Measurements from ENCODE around the gene SSBP1.

SSBP1 gene

DNA sequence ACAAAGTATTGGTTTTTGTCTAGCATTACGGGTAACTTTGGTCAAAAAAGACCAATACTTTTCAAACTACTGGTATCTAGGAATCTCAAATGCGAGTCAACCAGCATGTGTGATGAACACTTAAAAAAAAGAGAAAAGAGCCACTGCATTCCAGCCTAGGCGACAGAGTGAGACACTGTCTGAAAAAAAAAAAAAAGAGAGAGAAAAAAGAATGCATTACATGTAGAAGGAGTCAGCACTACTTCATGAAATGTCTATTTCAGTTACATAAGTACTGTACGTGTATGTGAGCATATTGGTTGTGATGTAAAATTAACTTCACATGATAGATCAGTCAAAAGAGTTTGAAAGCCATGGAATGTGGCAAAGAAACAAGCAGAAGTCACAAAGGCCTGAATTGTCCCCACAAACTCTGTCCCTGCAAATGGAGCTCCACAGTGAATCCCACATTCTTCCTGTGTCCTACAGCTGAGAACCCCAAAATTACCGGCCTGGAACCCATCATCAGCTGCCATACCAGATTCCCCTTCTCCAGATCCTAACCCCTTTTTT, 37.8 kb upstream of the SSBP1 start:
- Histone ChIP-seq H3K27me3 (ENCODE audit: control insufficient read depth in 1 of 2, insufficient read depth in 2 of 2, low read length in 2 of 2) (no peaks in the 10 kb centered on the region), H3K27ac (ENCODE audit: low read length) (no peak overlapping the region), H3K4me3 (ENCODE audit: low read length in 2 of 2) (peak overlapping the region in 1 of 2 donors; percentile 87), H3K36me3 (ENCODE audit: control insufficient read depth in 2 of 2, insufficient read depth in 2 of 2, low read length in 2 of 2) (no peaks in the 10 kb centered on the region), H3K9ac (ENCODE audit: low read length in 2 of 2) (peak overlapping the region in 1 of 2 donors; percentile 58), H3K9me3 (ENCODE audit: control insufficient read depth in 2 of 2, low read length in 2 of 2) (no peaks in the 10 kb centered on the region), H3K4me1 (ENCODE audit: control insufficient read depth, insufficient read depth, low read length) (peaks cover 13% of the 10 kb centered on the region)

- peak overlapping the region; percentile 53 to 87 for H3K4me3 ChIP-seq (ENCODE audit: low read length in 2 of 2)
- H3K27ac ChIP-seq (ENCODE audit: low read length) = peak overlapping the region; percentile 41
- H3K9ac ChIP-seq (ENCODE audit: low read length in 2 of 2) = peak overlapping the region; percentile 58 to 61
Measured at GRCh38 chr7:141700848-141701371, 37.2 kb upstream of the SSBP1 start.

DNA sequence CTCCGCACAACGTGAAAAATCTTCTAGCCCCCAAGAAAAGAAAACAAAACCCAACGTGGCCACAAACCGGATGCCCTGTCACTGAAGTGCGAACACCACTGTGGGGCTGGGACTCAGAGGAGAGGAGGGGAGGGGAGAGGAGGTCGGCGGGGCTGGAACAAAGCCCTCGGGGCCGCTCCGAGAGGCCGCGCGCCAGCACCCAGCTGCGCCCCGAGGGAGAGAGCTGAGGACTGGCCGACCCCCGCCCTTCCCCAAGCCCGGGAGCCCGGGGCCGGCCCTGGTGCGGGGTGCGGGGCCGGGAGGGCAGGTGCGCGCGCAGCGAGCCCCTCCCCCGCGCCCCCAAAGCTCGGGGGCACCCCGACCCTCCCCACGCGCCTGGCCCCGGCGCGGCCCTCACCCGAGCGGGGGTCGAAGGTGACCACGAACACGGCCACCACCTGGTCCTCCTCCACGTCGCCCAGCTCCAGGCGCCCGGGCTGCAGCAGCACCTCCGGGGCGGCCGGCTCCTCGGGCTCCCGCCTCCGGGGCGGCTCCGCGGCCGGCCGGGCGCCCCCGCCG, 36.6 kb upstream of the SSBP1 start:
- Histone ChIP-seq H3K27me3 (ENCODE audit: control insufficient read depth in 1 of 2, insufficient read depth in 2 of 2, low read length in 2 of 2) (no peaks in the 10 kb centered on the region), H3K9ac (ENCODE audit: low read length in 2 of 2) (peak overlapping the region; percentile 51 to 59), H3K4me1 (ENCODE audit: control insufficient read depth, insufficient read depth, low read length) (peaks cover 13% of the 10 kb centered on the region), H3K4me3 (ENCODE audit: low read length in 2 of 2) (peak overlapping the region; percentile 52 to 87), H3K9me3 (ENCODE audit: control insufficient read depth in 2 of 2, low read length in 2 of 2) (no peaks in the 10 kb centered on the region), H3K36me3 (ENCODE audit: control insufficient read depth in 2 of 2, insufficient read depth in 2 of 2, low read length in 2 of 2) (no peaks in the 10 kb centered on the region), H3K27ac (ENCODE audit: low read length) (no peak overlapping the region)

More at GRCh38 chr7:141700848-141701371, 37.2 kb upstream of the SSBP1 start:
- Histone ChIP-seq H3K27me3 (ENCODE audit: control insufficient read depth in 1 of 2, insufficient read depth in 2 of 2, low read length in 2 of 2) (no peaks in the 10 kb centered on the region), H3K9me3 (ENCODE audit: control insufficient read depth in 2 of 2, low read length in 2 of 2) (no peaks in the 10 kb centered on the region), H3K4me1 (ENCODE audit: control insufficient read depth, insufficient read depth, low read length) (peaks cover 13% of the 10 kb centered on the region), H3K36me3 (ENCODE audit: control insufficient read depth in 2 of 2, insufficient read depth in 2 of 2, low read length in 2 of 2) (no peaks in the 10 kb centered on the region)

DNA sequence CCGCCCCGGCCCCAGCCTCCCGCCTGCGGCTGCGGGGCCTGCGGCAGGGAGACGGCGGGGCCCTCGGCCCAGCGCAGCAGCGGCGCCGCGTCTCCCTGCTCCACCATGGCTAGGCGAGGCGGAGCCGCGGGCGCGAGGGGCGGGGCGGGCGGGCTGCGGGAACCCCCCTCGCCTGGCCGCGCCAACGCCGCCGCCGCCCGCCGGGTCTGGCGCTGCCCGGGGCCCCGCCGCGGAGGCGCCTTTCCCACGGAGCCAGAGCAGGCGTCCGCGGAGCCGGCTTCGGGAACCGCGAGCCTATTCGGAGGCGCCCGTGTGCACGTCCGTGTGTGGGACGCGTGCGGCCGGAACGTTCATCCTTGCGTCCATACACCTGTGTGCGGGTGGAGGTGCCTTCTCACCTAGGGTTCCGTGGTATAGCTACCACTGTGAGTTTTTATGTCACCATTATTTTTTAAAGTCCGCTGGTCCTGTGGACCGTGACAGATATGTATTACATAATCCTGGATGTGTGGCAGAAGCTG, 36.1 kb upstream of the SSBP1 start, which contains the start of gene DENND11:
Gene DENND11, minus strand, starts transcription at position 120 of the 521 bp plus-strand sequence. Its CDS starts 13 bp downstream, at position 107.
- H3K4me3 ChIP-seq (ENCODE audit: low read length in 2 of 2) = peak within 1 kb of the TSS; percentile 78 to 87
- peak within 1 kb of the TSS; percentile 75 to 77 for H3K9ac ChIP-seq (ENCODE audit: low read length in 2 of 2)
- no peaks in the 10 kb centered on the region for H3K27me3 ChIP-seq (ENCODE audit: control insufficient read depth in 1 of 2, insufficient read depth in 2 of 2, low read length in 2 of 2)
- peaks cover 13% of the 10 kb centered on the region for H3K4me1 ChIP-seq (ENCODE audit: control insufficient read depth, insufficient read depth, low read length)
- no peaks in the 10 kb centered on the region for H3K9me3 ChIP-seq (ENCODE audit: control insufficient read depth in 2 of 2, low read length in 2 of 2)
- H3K27ac ChIP-seq (ENCODE audit: low read length) = peak within 1 kb of the TSS; percentile 41
- H3K36me3 ChIP-seq (ENCODE audit: control insufficient read depth in 2 of 2, insufficient read depth in 2 of 2, low read length in 2 of 2) = no peaks in the 10 kb centered on the region

- H3K4me1 ChIP-seq (ENCODE audit: control insufficient read depth, insufficient read depth, low read length) = peaks cover 13% of the 10 kb centered on the region
- no peaks in the 10 kb centered on the region for H3K9me3 ChIP-seq (ENCODE audit: control insufficient read depth in 2 of 2, low read length in 2 of 2)
- H3K27ac ChIP-seq (ENCODE audit: low read length) = no peak overlapping the region
- H3K9ac ChIP-seq (ENCODE audit: low read length in 2 of 2) = peak overlapping the region in 1 of 2 donors; percentile 77
- no peaks in the 10 kb centered on the region for H3K27me3 ChIP-seq (ENCODE audit: control insufficient read depth in 1 of 2, insufficient read depth in 2 of 2, low read length in 2 of 2)
- peak overlapping the region; percentile 78 to 87 for H3K4me3 ChIP-seq (ENCODE audit: low read length in 2 of 2)
- no peaks in the 10 kb centered on the region for H3K36me3 ChIP-seq (ENCODE audit: control insufficient read depth in 2 of 2, insufficient read depth in 2 of 2, low read length in 2 of 2)
Measured at GRCh38 chr7:141702892-141703291, 35.3 kb upstream of the SSBP1 start.

GRCh38 chr7:141704112-141704511, 34.0 kb upstream of the SSBP1 start:
- no peak overlapping the region for H3K27ac ChIP-seq (ENCODE audit: low read length)
- no peak overlapping the region for H3K4me3 ChIP-seq (ENCODE audit: low read length in 2 of 2)
- no peaks in the 10 kb centered on the region for H3K9me3 ChIP-seq (ENCODE audit: control insufficient read depth in 2 of 2, low read length in 2 of 2)
- no peaks in the 10 kb centered on the region for H3K36me3 ChIP-seq (ENCODE audit: control insufficient read depth in 2 of 2, insufficient read depth in 2 of 2, low read length in 2 of 2)
- H3K27me3 ChIP-seq (ENCODE audit: control insufficient read depth in 1 of 2, insufficient read depth in 2 of 2, low read length in 2 of 2) = no peaks in the 10 kb centered on the region
- peaks cover 13% of the 10 kb centered on the region for H3K4me1 ChIP-seq (ENCODE audit: control insufficient read depth, insufficient read depth, low read length)
- no peak overlapping the region for H3K9ac ChIP-seq (ENCODE audit: low read length in 2 of 2)

GRCh38 chr7:141704741-141705140, 33.4 kb upstream of the SSBP1 start:
- Histone ChIP-seq H3K36me3 (ENCODE audit: control insufficient read depth in 2 of 2, insufficient read depth in 2 of 2, low read length in 2 of 2) (no peaks in the 10 kb centered on the region), H3K4me3 (ENCODE audit: low read length in 2 of 2) (no peak overlapping the region), H3K4me1 (ENCODE audit: control insufficient read depth, insufficient read depth, low read length) (peaks cover 13% of the 10 kb centered on the region), H3K27me3 (ENCODE audit: control insufficient read depth in 1 of 2, insufficient read depth in 2 of 2, low read length in 2 of 2) (no peaks in the 10 kb centered on the region), H3K27ac (ENCODE audit: low read length) (no peak overlapping the region), H3K9me3 (ENCODE audit: control insufficient read depth in 2 of 2, low read length in 2 of 2) (no peaks in the 10 kb centered on the region), H3K9ac (ENCODE audit: low read length in 2 of 2) (no peak overlapping the region)

GRCh38 chr7:141706239-141707064, 31.7 kb upstream of the SSBP1 start:
- H3K36me3 ChIP-seq (ENCODE audit: control insufficient read depth in 2 of 2, insufficient read depth in 2 of 2, low read length in 2 of 2) = no peaks in the 10 kb centered on the region
- H3K4me1 ChIP-seq (ENCODE audit: control insufficient read depth, insufficient read depth, low read length) = peaks cover 9% of the 10 kb centered on the region
- H3K4me3 ChIP-seq (ENCODE audit: low read length in 2 of 2) = no peak overlapping the region
- no peaks in the 10 kb centered on the region for H3K9me3 ChIP-seq (ENCODE audit: control insufficient read depth in 2 of 2, low read length in 2 of 2)
- no peak overlapping the region for H3K27ac ChIP-seq (ENCODE audit: low read length)
- H3K9ac ChIP-seq (ENCODE audit: low read length in 2 of 2) = no peak overlapping the region
- no peaks in the 10 kb centered on the region for H3K27me3 ChIP-seq (ENCODE audit: control insufficient read depth in 1 of 2, insufficient read depth in 2 of 2, low read length in 2 of 2)

DNA sequence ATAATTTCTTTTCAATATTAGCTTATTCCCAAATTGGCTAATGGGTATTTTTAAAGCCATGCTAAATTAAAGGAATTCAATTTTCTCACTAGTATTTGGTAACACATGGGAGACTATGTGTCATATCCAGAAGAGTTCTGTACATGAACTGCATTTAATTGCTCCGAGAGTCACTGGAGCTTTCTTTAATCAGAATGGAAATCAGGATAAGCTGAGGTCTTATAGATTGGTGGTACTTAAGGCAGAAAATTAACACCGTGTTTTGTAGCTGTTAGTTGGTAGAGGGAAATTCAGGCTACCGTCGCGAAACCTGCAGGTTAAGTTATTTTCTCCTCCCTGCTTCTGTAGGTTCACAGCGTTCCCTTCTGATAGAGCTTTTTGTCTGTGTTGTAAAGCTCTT, 29.8 kb upstream of the SSBP1 start, which contains the start of gene WEE2:
Gene WEE2, plus strand, starts transcription at position 3 of the 400 bp plus-strand sequence. CDS start 406 bp downstream, outside the sequence.
- no peaks in the 10 kb centered on the region for H3K9me3 ChIP-seq (ENCODE audit: control insufficient read depth in 2 of 2, low read length in 2 of 2)
- peaks cover 0 to 2% of the 10 kb centered on the region in 2 donors for H3K36me3 ChIP-seq (ENCODE audit: control insufficient read depth in 2 of 2, insufficient read depth in 2 of 2, low read length in 2 of 2)
- peaks cover under 1% of the 10 kb centered on the region for H3K4me1 ChIP-seq (ENCODE audit: control insufficient read depth, insufficient read depth, low read length)
- H3K27ac ChIP-seq (ENCODE audit: low read length) = no peak within 1 kb of the TSS
- no peak within 1 kb of the TSS for H3K4me3 ChIP-seq (ENCODE audit: low read length in 2 of 2)
- no peak within 1 kb of the TSS for H3K9ac ChIP-seq (ENCODE audit: low read length in 2 of 2)
- H3K27me3 ChIP-seq (ENCODE audit: control insufficient read depth in 1 of 2, insufficient read depth in 2 of 2, low read length in 2 of 2) = no peaks in the 10 kb centered on the region

- no peak overlapping the region for H3K27ac ChIP-seq (ENCODE audit: low read length)
- H3K4me3 ChIP-seq (ENCODE audit: low read length in 2 of 2) = no peak overlapping the region
- no peaks in the 10 kb centered on the region for H3K27me3 ChIP-seq (ENCODE audit: control insufficient read depth in 1 of 2, insufficient read depth in 2 of 2, low read length in 2 of 2)
- peaks cover 0 to 2% of the 10 kb centered on the region in 2 donors for H3K36me3 ChIP-seq (ENCODE audit: control insufficient read depth in 2 of 2, insufficient read depth in 2 of 2, low read length in 2 of 2)
- no peak overlapping the region for H3K9ac ChIP-seq (ENCODE audit: low read length in 2 of 2)
- H3K4me1 ChIP-seq (ENCODE audit: control insufficient read depth, insufficient read depth, low read length) = no peaks in the 10 kb centered on the region
- H3K9me3 ChIP-seq (ENCODE audit: control insufficient read depth in 2 of 2, low read length in 2 of 2) = no peaks in the 10 kb centered on the region
Measured at GRCh38 chr7:141709318-141709717, 28.8 kb upstream of the SSBP1 start.

Data from stomach smooth muscle (tissue), 2 donors.